WTC11 (cell line): Measurements from ENCODE around the gene NSUN7. TPM values are rescaled to one million over a fixed set of nuclear protein-coding genes. Genes with fewer than 3 reads are reported as not detected.
A peak's percentile ranks its signal among the peaks of the same experiment; 100 is the strongest.

Experiments
- ATAC-seq: fragments of 200-7000 bp; cut with Tn5 transposase; 2 replicates; pipeline ENCODE4 v1.10.0; 2021; ENCODE audit warnings: mild to moderate bottlenecking, moderate library complexity
- CTCF ChIA-PET: fragments of 300-600 bp; sonication (Branson Sonifier 250); formaldehyde crosslinking; loops from one replicate; lab custom pipeline; 2021; ENCODE audit warnings: antibody characterized with exemption; lab: Charles Lee
- POLR2A ChIA-PET: fragments of 350-600 bp; sonication (Branson Sonifier 250); formaldehyde crosslinking; loops from one replicate; lab custom pipeline; 2021; ENCODE audit warnings: antibody characterized with exemption; lab: Charles Lee
- DNase-seq: peaks from one replicate; pipeline ENCODE4 v3.0.0; 2021; ENCODE audit warnings: low spot score
- H3K27ac Mint-ChIP-seq: 2 replicates; pipeline ENCODE4 v1.8.0; 2021; ENCODE audit warnings: mixed read lengths
- H3K27me3 Mint-ChIP-seq: 2 replicates; pipeline ENCODE4 v1.8.0; 2021; ENCODE audit warnings: low read depth, mild to moderate bottlenecking, moderate library complexity, mixed read lengths
- H3K36me3 Mint-ChIP-seq: 2 replicates; pipeline ENCODE4 v1.8.0; 2021; ENCODE audit warnings: mixed read lengths
- H3K4me1 Mint-ChIP-seq: 2 replicates; pipeline ENCODE4 v1.8.0; 2022; ENCODE audit warnings: mixed read lengths
- H3K4me3 Mint-ChIP-seq: 2 replicates; pipeline ENCODE4 v1.8.0; 2021; ENCODE audit warnings: mild to moderate bottlenecking, moderate library complexity, mixed read lengths
- H3K9me3 Mint-ChIP-seq: 2 replicates; pipeline ENCODE4 v1.8.0; 2021; ENCODE audit warnings: mixed read lengths
- AR ChIP-seq: fragments of 250-450 bp; sonication (Bioruptor Pico); IDR thresholded peaks from 2 replicates; pipeline ENCODE4 v1.9.0; 2021; ENCODE audit warnings: mild to moderate bottlenecking
- ATF3 ChIP-seq: sonication (generic); formaldehyde crosslinking; conservative IDR thresholded peaks from 2 replicates; pipeline ENCODE4 v1.8.1; 2022; ENCODE audit warnings: mild to moderate bottlenecking, missing genetic modification reagents
- CREB1 ChIP-seq: sonication (generic); formaldehyde crosslinking; IDR thresholded peaks from 2 replicates; pipeline ENCODE4 v1.8.0; 2023; ENCODE audit warnings: mild to moderate bottlenecking, missing genetic modification reagents
- FOXP4 ChIP-seq: sonication (generic); formaldehyde crosslinking; IDR thresholded peaks from 2 replicates; pipeline ENCODE4 v1.8.0; 2022; ENCODE audit warnings: mild to moderate bottlenecking, missing genetic modification reagents
- GRHL2 ChIP-seq: fragments of 250-450 bp; sonication (Bioruptor Pico); IDR thresholded peaks from 2 replicates; pipeline ENCODE4 v1.8.0; 2022; ENCODE audit warnings: mild to moderate bottlenecking, moderate library complexity; ENCODE audit not compliant: insufficient replicate concordance, severe bottlenecking
- HMGXB4 ChIP-seq: sonication (generic); formaldehyde crosslinking; IDR thresholded peaks from 2 replicates; pipeline ENCODE4 v1.8.1; 2023; ENCODE audit warnings: mild to moderate bottlenecking, moderate library complexity, missing genetic modification reagents
- IRF2 ChIP-seq: sonication (generic); formaldehyde crosslinking; IDR thresholded peaks from 2 replicates; pipeline ENCODE4 v1.8.0; 2022; ENCODE audit warnings: low read depth, missing genetic modification reagents, borderline replicate concordance
- JUN ChIP-seq: sonication (generic); formaldehyde crosslinking; IDR thresholded peaks from 2 replicates; pipeline ENCODE4 v1.8.0; 2023; ENCODE audit warnings: mild to moderate bottlenecking, missing genetic modification reagents
- SMAD3 ChIP-seq: sonication (generic); formaldehyde crosslinking; IDR thresholded peaks from 2 replicates; pipeline ENCODE4 v1.8.0; 2022; ENCODE audit warnings: missing genetic modification reagents, mild to moderate bottlenecking, borderline replicate concordance
- SMAD4 ChIP-seq: sonication (generic); formaldehyde crosslinking; IDR thresholded peaks from 2 replicates; pipeline ENCODE4 v1.8.0; 2022; ENCODE audit warnings: mild to moderate bottlenecking, missing genetic modification reagents
- SOX15 ChIP-seq: fragments of 250-450 bp; sonication (Bioruptor Pico); IDR thresholded peaks from 2 replicates; pipeline ENCODE4 v1.9.0; 2021; ENCODE audit warnings: mild to moderate bottlenecking
- USF2 ChIP-seq: sonication (generic); formaldehyde crosslinking; IDR thresholded peaks from 2 replicates; pipeline ENCODE4 v1.8.1; 2023; ENCODE audit warnings: mild to moderate bottlenecking, missing genetic modification reagents, moderate library complexity
- ZNF219 ChIP-seq: sonication (generic); formaldehyde crosslinking; IDR thresholded peaks from 2 replicates; pipeline ENCODE4 v1.8.0; 2023; ENCODE audit warnings: missing genetic modification reagents, mild to moderate bottlenecking, borderline replicate concordance
- ZNF281 ChIP-seq: sonication (generic); formaldehyde crosslinking; IDR thresholded peaks from 2 replicates; pipeline ENCODE4 v1.8.0; 2023; ENCODE audit warnings: mild to moderate bottlenecking, missing genetic modification reagents
- ZNF423 ChIP-seq: fragments of 250-450 bp; sonication (Bioruptor Pico); IDR thresholded peaks from 2 replicates; pipeline ENCODE4 v2.1.2; 2022; ENCODE audit warnings: mild to moderate bottlenecking, moderate library complexity
- ZNF512 ChIP-seq: sonication (generic); formaldehyde crosslinking; IDR thresholded peaks from 2 replicates; pipeline ENCODE4 v1.8.1; 2022; ENCODE audit warnings: missing genetic modification reagents, borderline replicate concordance
- ZSCAN18 ChIP-seq: fragments of 250-450 bp; sonication (Bioruptor Pico); IDR thresholded peaks from 2 replicates; pipeline ENCODE4 v2.1.2; 2022; ENCODE audit warnings: mild to moderate bottlenecking, moderate library complexity
- total RNA-seq: library from RNA; stranded (reverse); gene quantifications from 3 replicates; pipeline ENCODE4 v1.2.3, GENCODE V29; 2021

The NSUN7 gene
- total RNA-seq, 1 experiment from 2014 or later: 24.1 TPM

GRCh38 chr4:40702137-40702799 lies 47.5 kb upstream of the NSUN7 start:
- H3K27ac Mint-ChIP-seq: 0 out of 2 replicates have a peak overlapping the region, but pooled peaks have one; percentile 19
- no peak for ATAC-seq
- TF ChIP-seq FOXP4 (CRISPR knock-in tag): no peak
- no peak for TF ChIP-seq IRF2 (CRISPR knock-in tag)
- no peak for TF ChIP-seq ZNF423
- TF ChIP-seq ZNF512 (CRISPR knock-in tag): no peak
- TF ChIP-seq, all 79 proteins: peak for 0

GRCh38 chr4:40702800-40703151 lies 47.0 kb upstream of the NSUN7 start:
- Mint-ChIP-seq H3K27me3 (peaks cover 13% of the 10 kb centered on the region), H3K36me3 (no peaks in the 10 kb centered on the region), H3K4me3 (no peak overlapping the region), H3K9me3 (no peaks in the 10 kb centered on the region), H3K27ac (peak overlapping the region; percentile 19), H3K4me1 (peaks cover 24% of the 10 kb centered on the region)
- ATAC-seq (no peak), DNase-seq (no peak)
- TF ChIP-seq GRHL2 (CRISPR knock-in tag) (no peak), USF2 (CRISPR knock-in tag) (no peak), ATF3 (CRISPR knock-in tag) (no peak), SOX15 (CRISPR knock-in tag) (no peak), ZSCAN18 (CRISPR knock-in tag) (no peak), AR (CRISPR knock-in tag) (no peak), ZNF219 (no peak), CREB1 (CRISPR knock-in tag) (no peak), JUN (no peak), SMAD3 (CRISPR knock-in tag) (no peak), HMGXB4 (CRISPR knock-in tag) (no peak), ZNF281 (no peak), SMAD4 (no peak)
- ChIA-PET CTCF (interaction anchor here (0.8 to 1.3 kb wide), 2 partner anchors 16 to 206 kb away, joined by 3 to 4 read pairs; no protein-coding TSS in a partner anchor), POLR2A (interaction anchor here (0.8 kb wide), 1 partner anchor 90 kb away, joined by 3 read pairs; no protein-coding TSS in a partner anchor)

More at GRCh38 chr4:40702137-40702799, 47.5 kb upstream of the NSUN7 start:
- H3K27me3 Mint-ChIP-seq: peaks cover 16% of the 10 kb centered on the region
- H3K4me3 Mint-ChIP-seq: no peak overlapping the region
- CTCF ChIA-PET: interaction anchor here (0.8 to 1.3 kb wide), 2 partner anchors 16 to 206 kb away, joined by 3 to 4 read pairs; no protein-coding TSS in a partner anchor
- peaks cover 24% of the 10 kb centered on the region for H3K4me1 Mint-ChIP-seq
- DNase-seq: no peak
- H3K9me3 Mint-ChIP-seq: no peaks in the 10 kb centered on the region
- POLR2A ChIA-PET: no interaction called here
- H3K36me3 Mint-ChIP-seq: no peaks in the 10 kb centered on the region
